Measurements from ENCODE around the gene AKR7A2. TPM values are rescaled to one million over a fixed set of nuclear protein-coding genes. Genes with fewer than 3 reads are reported as not detected.

The AKR7A2 gene
- total and polyA plus RNA-seq, 10 of the 15 experiments (the other 5 are each of a cell fraction or from before 2014, with no cell fraction given) = 1.3 to 114 (median 48.0) TPM

Small RNA genes lying within 50 kb of the gene (small RNA-seq; reads per million reads assigned to genes)
- not detected for gene RNU6-1099P

Other genes with a start within 250 kb of the AKR7A2 start
- gene UBR4, start 101.9 kb downstream of the AKR7A2 start, total RNA-seq (2014; rRNA removed) = 78.7 and 83.0 TPM in 2 replicates
- 42.8 and 46.8 TPM in 2 replicates for gene UBR4, start 101.9 kb downstream of the AKR7A2 start, total RNA-seq (2014; rRNA removed; fragmentation: Illumina TruSeq; extraction: Trizol)
- 106 and 107 TPM in 2 replicates for gene UBR4, start 101.9 kb downstream of the AKR7A2 start, total RNA-seq (2021)
- 22.8 and 52.1 TPM in 2 replicates for gene UBR4, start 101.9 kb downstream of the AKR7A2 start, polyA plus RNA-seq (2011; rRNA removed)
- 91.1 and 118 TPM in 2 replicates for gene UBR4, start 101.9 kb downstream of the AKR7A2 start, polyA plus RNA-seq (2014; fragmentation: Illumina TruSeq; extraction: Trizol)
- 10 to 100 TPM; 50.6 to 60.2 TPM for gene UBR4, start 101.9 kb downstream of the AKR7A2 start, polyA plus RNA-seq (2014; fragmentation: Nextera tagmentation; extraction: Ambion mirVana)
- 116 and 124 TPM in 2 replicates for gene UBR4, start 101.9 kb downstream of the AKR7A2 start, polyA plus RNA-seq (2014; rRNA removed)
- gene UBR4, start 101.9 kb downstream of the AKR7A2 start, polyA plus RNA-seq (2016; fragmentation: Nextera tagmentation; extraction: Ambion mirVana) = 10 to 100 TPM; 34.2 to 41.4 TPM
- 37.4 and 43.6 TPM in 2 replicates for gene EMC1, start 60.6 kb downstream of the AKR7A2 start, total RNA-seq (2014; rRNA removed)
- 12.3 and 12.8 TPM in 2 replicates for gene EMC1, start 60.6 kb downstream of the AKR7A2 start, total RNA-seq (2014; rRNA removed; fragmentation: Illumina TruSeq; extraction: Trizol)
- gene EMC1, start 60.6 kb downstream of the AKR7A2 start, total RNA-seq (2021) = 37.0 and 40.7 TPM in 2 replicates
- 7.9 and 13.2 TPM in 2 replicates for gene EMC1, start 60.6 kb downstream of the AKR7A2 start, polyA plus RNA-seq (2011; rRNA removed)
- 21.7 and 25.2 TPM in 2 replicates for gene EMC1, start 60.6 kb downstream of the AKR7A2 start, polyA plus RNA-seq (2014; fragmentation: Illumina TruSeq; extraction: Trizol)
- gene EMC1, start 60.6 kb downstream of the AKR7A2 start, polyA plus RNA-seq (2014; fragmentation: Nextera tagmentation; extraction: Ambion mirVana) = 10 to 100 TPM; 12.2 to 12.8 TPM
- 15.9 and 18.3 TPM in 2 replicates for gene EMC1, start 60.6 kb downstream of the AKR7A2 start, polyA plus RNA-seq (2014; rRNA removed)
- gene EMC1, start 60.6 kb downstream of the AKR7A2 start, polyA plus RNA-seq (2016; fragmentation: Nextera tagmentation; extraction: Ambion mirVana) = 10 to 100 TPM; 33.5 to 35.4 TPM
- gene MRTO4, start 60.3 kb downstream of the AKR7A2 start, total RNA-seq (2014; rRNA removed) = 64.1 and 64.7 TPM in 2 replicates
- gene MRTO4, start 60.3 kb downstream of the AKR7A2 start, total RNA-seq (2014; rRNA removed; fragmentation: Illumina TruSeq; extraction: Trizol) = 64.5 and 74.6 TPM in 2 replicates
- 72.1 and 74.7 TPM in 2 replicates for gene MRTO4, start 60.3 kb downstream of the AKR7A2 start, total RNA-seq (2021)
- 50.6 and 56.8 TPM in 2 replicates for gene MRTO4, start 60.3 kb downstream of the AKR7A2 start, polyA plus RNA-seq (2011; rRNA removed)
- 73.3 and 82.6 TPM in 2 replicates for gene MRTO4, start 60.3 kb downstream of the AKR7A2 start, polyA plus RNA-seq (2014; fragmentation: Illumina TruSeq; extraction: Trizol)
- 10 to 100 TPM; 43.5 to 64.8 TPM for gene MRTO4, start 60.3 kb downstream of the AKR7A2 start, polyA plus RNA-seq (2014; fragmentation: Nextera tagmentation; extraction: Ambion mirVana)
- 67.3 and 70.8 TPM in 2 replicates for gene MRTO4, start 60.3 kb downstream of the AKR7A2 start, polyA plus RNA-seq (2014; rRNA removed)
- 10 to 100 TPM; 92.0 to 99.5 TPM for gene MRTO4, start 60.3 kb downstream of the AKR7A2 start, polyA plus RNA-seq (2016; fragmentation: Nextera tagmentation; extraction: Ambion mirVana)
- 0.22 and 0.73 TPM in 2 replicates for gene AKR7A3, start 23.4 kb downstream of the AKR7A2 start, total RNA-seq (2014; rRNA removed)
- 0.22 and 0.23 TPM in 2 replicates for gene AKR7A3, start 23.4 kb downstream of the AKR7A2 start, total RNA-seq (2014; rRNA removed; fragmentation: Illumina TruSeq; extraction: Trizol)
- 0.88 and 1.1 TPM in 2 replicates for gene AKR7A3, start 23.4 kb downstream of the AKR7A2 start, total RNA-seq (2021)
- gene AKR7A3, start 23.4 kb downstream of the AKR7A2 start, polyA plus RNA-seq (2011; rRNA removed) = 0.07 and 0.10 TPM in 2 replicates
- gene AKR7A3, start 23.4 kb downstream of the AKR7A2 start, polyA plus RNA-seq (2014; fragmentation: Illumina TruSeq; extraction: Trizol) = 0.12 TPM in 1 of 2 replicates, not detected in the other
- not detected for gene AKR7A3, start 23.4 kb downstream of the AKR7A2 start, polyA plus RNA-seq (2014; fragmentation: Nextera tagmentation; extraction: Ambion mirVana)
- gene AKR7A3, start 23.4 kb downstream of the AKR7A2 start, polyA plus RNA-seq (2014; rRNA removed) = 0.85 and 1.1 TPM in 2 replicates
- under 1 TPM; 0.23 to 0.28 TPM for gene AKR7A3, start 23.4 kb downstream of the AKR7A2 start, polyA plus RNA-seq (2016; fragmentation: Nextera tagmentation; extraction: Ambion mirVana)
- gene SLC66A1, start 182 bp upstream of the AKR7A2 start, total RNA-seq (2014; rRNA removed) = 15.3 and 19.7 TPM in 2 replicates
- gene SLC66A1, start 182 bp upstream of the AKR7A2 start, total RNA-seq (2014; rRNA removed; fragmentation: Illumina TruSeq; extraction: Trizol) = 7.8 and 8.2 TPM in 2 replicates
- gene SLC66A1, start 182 bp upstream of the AKR7A2 start, total RNA-seq (2021) = 15.3 and 15.5 TPM in 2 replicates
- gene SLC66A1, start 182 bp upstream of the AKR7A2 start, polyA plus RNA-seq (2011; rRNA removed) = 4.0 and 8.2 TPM in 2 replicates
- gene SLC66A1, start 182 bp upstream of the AKR7A2 start, polyA plus RNA-seq (2014; fragmentation: Illumina TruSeq; extraction: Trizol) = 3.4 and 7.3 TPM in 2 replicates
- gene SLC66A1, start 182 bp upstream of the AKR7A2 start, polyA plus RNA-seq (2014; fragmentation: Nextera tagmentation; extraction: Ambion mirVana) = 1 to 10 TPM in 1 of 2 experiments, under 1 TPM in 1; 0.58 to 1.8 TPM
- 21.4 and 22.0 TPM in 2 replicates for gene SLC66A1, start 182 bp upstream of the AKR7A2 start, polyA plus RNA-seq (2014; rRNA removed)
- 10 to 100 TPM; 12.1 to 12.8 TPM for gene SLC66A1, start 182 bp upstream of the AKR7A2 start, polyA plus RNA-seq (2016; fragmentation: Nextera tagmentation; extraction: Ambion mirVana)
- 88.3 and 104 TPM in 2 replicates for gene CAPZB, start 173.4 kb upstream of the AKR7A2 start, total RNA-seq (2014; rRNA removed)
- gene CAPZB, start 173.4 kb upstream of the AKR7A2 start, total RNA-seq (2014; rRNA removed; fragmentation: Illumina TruSeq; extraction: Trizol) = 204 TPM in 2 replicates
- gene CAPZB, start 173.4 kb upstream of the AKR7A2 start, total RNA-seq (2021) = 393 and 404 TPM in 2 replicates
- gene CAPZB, start 173.4 kb upstream of the AKR7A2 start, polyA plus RNA-seq (2011; rRNA removed) = 138 and 184 TPM in 2 replicates
- gene CAPZB, start 173.4 kb upstream of the AKR7A2 start, polyA plus RNA-seq (2014; fragmentation: Illumina TruSeq; extraction: Trizol) = 409 and 454 TPM in 2 replicates
- 100 to 1,000 TPM; 121 to 147 TPM for gene CAPZB, start 173.4 kb upstream of the AKR7A2 start, polyA plus RNA-seq (2014; fragmentation: Nextera tagmentation; extraction: Ambion mirVana)
- gene CAPZB, start 173.4 kb upstream of the AKR7A2 start, polyA plus RNA-seq (2014; rRNA removed) = 198 and 222 TPM in 2 replicates
- gene CAPZB, start 173.4 kb upstream of the AKR7A2 start, polyA plus RNA-seq (2016; fragmentation: Nextera tagmentation; extraction: Ambion mirVana) = 100 to 1,000 TPM; 324 to 365 TPM